HG02884 (cell line): ENCODE results near the gene PARP8.

ENCODE experiments used
- ATAC-seq: cut with Tn5 transposase; IDR thresholded peaks from one replicate; pipeline ENCODE4 v1.9.1; 2021; ENCODE audit warnings: mild to moderate bottlenecking, moderate library complexity; ENCODE audit not compliant: unreplicated experiment

The PARP8 gene

GRCh38 chr5:50887889-50888633 lies 221.6 kb downstream of the PARP8 start:
- no peak for ATAC-seq

- no peak for ATAC-seq
Observed at GRCh38 chr5:50888751-50889150, 222.3 kb downstream of the PARP8 start.

- no peak for ATAC-seq
Observed at GRCh38 chr5:50889790-50890189, 223.4 kb downstream of the PARP8 start.
